Psoas muscle (tissue), 8 donors: ENCODE measurements around the gene CTSE. TPM values are rescaled to one million over a fixed set of nuclear protein-coding genes. Genes with fewer than 3 reads are reported as not detected.
A peak's percentile ranks its signal among the peaks of the same experiment; 100 is the strongest.

Experiments used
- ATAC-seq, 4 donors: fragments of 200-7000 bp; cut with Tn5 transposase; one replicate each; pipeline ENCODE4 v1.9.1; 2020; ENCODE audit warnings: moderate library complexity in 3 of 4, mild to moderate bottlenecking in 2 of 4
- DNase-seq, 2 donors: peaks; one replicate each; pipeline ENCODE4 v3.0.0-alpha.2; 2020
- H3K27ac ChIP-seq: fragments of 200-600 bp; one replicate; pipeline ENCODE4 v1.8.0; 2022
- H3K27me3 ChIP-seq, 3 donors: fragments of 200-600 bp in 1 of 3; one replicate each; pipeline versions ENCODE4 v1.6.1 to v1.8.0; 2013 to 2022; ENCODE audit warnings: low read length in 2 of 3, mild to moderate bottlenecking in 2 of 3, moderate library complexity in 1 of 3; ENCODE audit not compliant: insufficient read depth in 3 of 3
- H3K36me3 ChIP-seq, 2 donors: fragments of 200-600 bp in 1 of 2; one replicate each; pipeline versions ENCODE4 v1.6.1 to v1.8.0; 2013 to 2022; ENCODE audit warnings: low read depth in 1 of 2, mild to moderate bottlenecking in 1 of 2, moderate library complexity in 1 of 2; ENCODE audit not compliant: insufficient read depth in 1 of 2
- H3K4me1 ChIP-seq: fragments of 200-600 bp; one replicate; pipeline ENCODE4 v1.8.0; 2022
- H3K4me3 ChIP-seq: fragments of 200-600 bp; one replicate; pipeline ENCODE4 v1.8.0; 2022; ENCODE audit warnings: mild to moderate bottlenecking
- H3K9me3 ChIP-seq: fragments of 200-600 bp; one replicate; pipeline ENCODE4 v1.8.0; 2022
- CTCF ChIP-seq: fragments of 200-600 bp; IDR thresholded peaks from one replicate; pipeline ENCODE4 v1.8.0; 2022; ENCODE audit warnings: antibody characterized with exemption
- WGBS, 3 donors: extraction: QIAGEN DNeasy Blood & Tissue Kit; methylation state at CpG; one replicate each; pipeline versions ENCODE4 v1.1.6 to v1.1.7; 2013; 5-methylcytosine and 5-hydroxymethylcytosine counted together
- intact Hi-C, 2 donors: fragments of 100-400 bp; cut with DNase I; formaldehyde crosslinking; loops; one replicate each; pipeline versions ENCODE4 v1.11.0 to v1.14.2; 2022
- polyA plus RNA-seq, 3 donors: library from polyadenylated mRNA; stranded (reverse); fragments of 200-250 nt; gene quantifications; one replicate each; pipeline ENCODE4 v1.2.3, GENCODE V29; 2013
- total RNA-seq, 4 donors: library from RNA; stranded (reverse); fragmentation: NEBNext Ultra II Directional in 2 of 4; extraction: Animal tissue kit (Norgen Biotek cat#: 25700) in 2 of 4; gene quantifications; one replicate each; pipeline versions ENCODE4 v1.2.1 to v1.2.4, GENCODE V29; 2021 to 2023
- donor health status: healthy with polysubstance abuse.
- donor health status: DM: no; HTN: no; CAD: no; lungs with moderate emphysema.
- donor health status: Bipolar disorder and iron deficiency.
- donor health status: healthy.
- donor health status: DM: yes; HTN: yes; CAD: no.
- donor health status: DM: no; HTN: no; CAD: no.
- donor health status: DM: no; HTN: no; CAD: no.
- donor health status: DM: yes; HTN: yes; CAD: no.

CTSE gene
- total and polyA plus RNA-seq, 7 donors = 0.03 to 0.22 (median 0.20) TPM; not detected in 4

GRCh38 chr1:205967554-205968335, 56.0 kb downstream of the CTSE start:
- H3K4me1 ChIP-seq = peaks cover 6% of the 10 kb centered on the region
- H3K9me3 ChIP-seq = no peaks in the 10 kb centered on the region
- no peak overlapping the region for H3K4me3 ChIP-seq
- WGBS, 3 donors = 79 to 85% (median 81%) methylated on average over 10 of the region's 10 CpGs
- DNase-seq (no peak), ATAC-seq (no peak)
- H3K27ac ChIP-seq = no peak overlapping the region
- intact Hi-C loops = no loop called here
- no peaks in the 10 kb centered on the region for H3K36me3 ChIP-seq
- H3K27me3 ChIP-seq = no peaks in the 10 kb centered on the region
- no peak for TF ChIP-seq CTCF

GRCh38 chr1:205965036-205965884, 58.4 kb downstream of the CTSE start:
- H3K9me3 ChIP-seq = no peaks in the 10 kb centered on the region
- DNase-seq = peak in 1 of 2 donors; percentile 20

GRCh38 chr1:205963352-205964155, 60.1 kb downstream of the CTSE start:
- Histone ChIP-seq H3K4me1 (peaks cover 18% of the 10 kb centered on the region), H3K27me3 (no peaks in the 10 kb centered on the region), H3K9me3 (no peaks in the 10 kb centered on the region), H3K4me3 (no peak overlapping the region), H3K27ac (no peak overlapping the region), H3K36me3 (no peaks in the 10 kb centered on the region)
- WGBS, 3 donors = 86 to 91% (median 87%) methylated on average over 16 of the region's 16 CpGs
- ATAC-seq (peak in 2 of 4 donors; percentile 20 to 31), DNase-seq (peak in 1 of 2 donors; percentile 16)
- intact Hi-C loops = loop anchor here in 1 of 2 donors (5.0 kb wide), 1 partner anchor 36 kb away; no protein-coding TSS in a partner anchor
- no peak for TF ChIP-seq CTCF

More at GRCh38 chr1:205965036-205965884, 58.4 kb downstream of the CTSE start:
- Histone ChIP-seq H3K4me3 (no peak overlapping the region), H3K36me3 (no peaks in the 10 kb centered on the region), H3K27me3 (no peaks in the 10 kb centered on the region), H3K27ac (no peak overlapping the region), H3K4me1 (peaks cover 18% of the 10 kb centered on the region)
- no peak for TF ChIP-seq CTCF
- intact Hi-C loops = no loop called here
- ATAC-seq = no peak
- 86 to 90% (median 87%) methylated on average over 13 of the region's 13 CpGs for WGBS, 3 donors

GRCh38 chr1:205962821-205963221, 60.9 kb downstream of the CTSE start:
- intact Hi-C loops = loop anchor here in 1 of 2 donors (5.0 kb wide), 1 partner anchor 36 kb away; no protein-coding TSS in a partner anchor
- no peak overlapping the region for H3K27ac ChIP-seq
- no peak for TF ChIP-seq CTCF
- DNase-seq (peak in 1 of 2 donors; percentile 43), ATAC-seq (peak; percentile 39 to 52 (median 48))
- no peaks in the 10 kb centered on the region for H3K9me3 ChIP-seq
- WGBS, 3 donors = 42 to 67% (median 46%) methylated on average over 6 of the region's 6 CpGs
- H3K4me3 ChIP-seq = no peak overlapping the region
- H3K36me3 ChIP-seq = no peaks in the 10 kb centered on the region
- H3K27me3 ChIP-seq = no peaks in the 10 kb centered on the region
- peaks cover 18% of the 10 kb centered on the region for H3K4me1 ChIP-seq
